ENCODE measurements around the gene CYTH4.

CYTH4 gene

DNA sequence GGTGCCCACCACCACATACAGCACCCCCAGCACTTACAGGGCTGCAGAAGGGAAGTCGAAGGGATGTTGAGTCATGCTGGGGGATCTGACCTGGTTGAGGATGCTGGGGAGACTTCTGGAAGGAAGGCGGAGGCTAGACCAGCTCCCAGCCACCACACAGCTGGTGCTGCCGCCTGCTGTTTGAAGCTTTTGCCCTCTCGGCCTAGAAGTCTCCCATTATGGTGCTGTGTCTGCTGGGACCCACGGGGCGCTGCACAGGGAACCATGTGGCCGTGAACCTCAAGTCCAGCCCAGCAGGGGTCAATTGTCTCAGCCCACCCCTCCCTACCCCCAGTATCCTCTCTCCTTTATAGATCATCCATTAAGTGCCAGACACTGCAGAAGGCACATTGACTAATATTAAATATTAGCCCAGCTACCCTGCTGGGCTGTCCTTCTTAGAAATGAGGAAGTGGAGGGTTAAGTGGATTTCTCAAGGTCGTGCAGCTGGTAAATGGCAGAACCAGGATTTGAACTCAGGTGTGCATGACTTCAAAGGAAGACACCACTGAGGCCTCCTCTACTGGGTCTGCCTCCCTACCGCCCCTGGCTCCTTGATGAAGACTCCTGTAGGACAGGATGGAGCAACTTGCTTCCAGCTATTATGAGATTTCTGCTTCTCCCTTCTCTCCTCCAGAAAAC is 49.7 kb downstream of the CYTH4 start:
- no peak for DNase-seq

DNA sequence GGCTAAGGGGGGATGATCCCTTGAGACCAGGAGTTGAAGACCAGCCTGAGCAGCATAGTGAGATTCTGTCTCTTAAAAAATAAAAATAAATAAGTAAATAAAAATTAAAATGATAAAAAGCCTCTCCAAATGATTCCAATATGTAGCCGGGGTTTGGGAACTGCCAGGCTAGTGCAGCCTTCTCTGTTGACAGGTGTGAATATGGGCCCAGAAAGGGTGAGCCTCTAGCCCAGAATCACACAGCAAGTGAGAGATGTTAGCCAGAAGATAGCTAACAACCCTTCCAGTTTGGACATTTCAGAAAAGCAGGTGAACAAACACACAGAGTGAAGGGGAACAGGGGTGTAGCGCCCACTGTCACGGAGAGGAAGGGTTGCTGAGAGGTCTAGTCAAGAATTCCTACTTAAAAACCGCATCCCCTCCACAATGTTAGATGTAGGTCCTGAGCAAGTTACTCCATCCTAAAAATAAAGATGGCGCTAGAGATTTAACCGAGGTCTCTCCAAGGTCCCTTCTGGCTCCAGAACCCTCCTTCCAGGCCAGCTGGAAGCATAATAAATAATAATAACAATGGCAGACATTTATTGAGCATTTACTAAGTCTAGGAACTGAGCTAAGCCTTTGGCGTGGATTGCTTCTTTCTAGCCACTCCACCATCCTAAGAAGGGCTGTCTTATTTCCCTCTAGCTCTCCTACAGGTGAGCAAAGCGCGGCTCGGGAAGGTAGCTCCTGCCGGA is 51.6 kb downstream of the CYTH4 start:
- no peak for DNase-seq

DNA sequence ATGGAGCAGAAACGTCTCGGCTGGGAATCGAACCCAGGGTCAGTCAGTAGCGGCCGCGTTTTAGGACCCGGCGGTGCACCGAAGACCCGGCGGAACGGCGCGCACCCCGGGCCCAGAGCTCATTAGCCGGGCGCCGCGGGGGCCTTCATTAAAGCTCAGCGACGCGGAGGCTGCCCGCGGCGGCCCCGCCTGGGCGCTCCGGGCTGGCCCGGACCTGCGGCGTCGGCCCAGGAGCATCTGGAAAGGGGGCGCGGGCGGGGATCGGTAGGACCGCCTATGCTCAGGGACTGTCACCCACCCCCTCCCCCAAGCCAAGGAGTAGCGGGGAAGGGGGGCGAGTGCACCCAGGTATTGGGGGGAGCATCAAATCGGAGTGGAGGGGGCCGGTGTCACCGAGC is 52.2 kb downstream of the CYTH4 start:
- no peak for DNase-seq

DNA sequence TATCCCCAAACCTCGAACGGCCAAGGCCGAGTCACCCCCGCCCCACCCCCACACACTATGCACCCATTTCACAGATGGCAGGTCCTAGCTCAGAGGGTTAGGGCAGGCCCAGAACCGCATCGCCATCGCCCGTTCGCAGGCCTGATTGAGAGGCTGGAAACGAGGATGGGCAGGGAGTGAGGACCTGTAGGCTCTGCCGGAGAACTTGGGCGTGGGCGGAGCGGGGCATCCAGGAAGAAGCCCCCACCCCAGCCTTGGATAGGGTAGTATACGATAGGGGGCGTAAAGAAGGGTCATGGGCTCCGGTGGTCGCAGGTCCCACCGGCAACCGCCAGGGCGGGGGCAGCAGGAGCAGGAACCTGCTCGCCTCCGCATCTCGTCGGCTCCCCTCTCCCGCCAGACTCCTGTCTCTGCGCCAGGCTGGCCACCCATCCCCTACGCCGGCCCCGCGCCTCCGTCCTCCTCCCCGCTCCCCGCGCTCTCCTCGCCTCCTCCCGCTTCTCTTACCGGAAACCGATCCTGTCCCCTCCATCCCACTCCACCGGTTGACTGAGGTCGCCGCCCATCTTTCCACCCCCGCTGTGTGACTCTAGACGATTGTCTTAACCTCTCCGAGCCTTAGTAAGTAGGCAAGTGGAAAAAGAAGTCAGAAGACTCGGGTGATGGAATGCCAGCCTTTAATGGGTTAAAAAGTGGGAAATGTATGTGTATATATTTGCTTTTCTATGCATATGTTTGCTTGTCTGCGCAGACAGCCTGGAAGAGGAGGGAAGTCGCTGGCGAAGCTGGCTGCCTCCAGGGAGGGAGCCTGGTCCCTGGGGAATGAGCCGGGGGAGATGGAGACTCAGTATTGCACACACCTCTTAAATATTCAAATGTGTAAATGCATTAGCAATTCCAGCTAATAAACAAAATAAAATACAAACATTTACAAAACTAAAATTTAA is 52.8 kb downstream of the CYTH4 start:
- DNase-seq: no peak

DNA sequence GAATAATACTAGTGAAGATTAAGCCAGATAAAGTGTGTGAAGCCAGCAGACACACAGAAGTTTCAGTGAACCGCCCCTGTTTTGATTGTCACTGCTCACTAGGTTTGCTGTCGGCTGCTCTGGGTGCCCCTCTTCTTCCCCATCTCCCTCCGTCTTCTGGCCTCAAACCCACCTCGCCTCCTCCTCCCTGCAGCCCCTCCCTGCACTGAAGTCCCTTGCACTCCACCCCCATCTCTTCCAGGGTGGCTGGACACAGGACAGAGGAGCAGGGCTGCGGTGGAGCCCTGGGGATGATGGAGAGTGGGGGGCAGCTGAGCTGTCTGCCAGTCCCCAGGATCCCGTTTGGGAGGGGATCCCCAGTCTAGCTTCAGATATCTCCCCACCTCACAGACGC is 53.5 kb downstream of the CYTH4 start:
- DNase-seq: no peak

DNA sequence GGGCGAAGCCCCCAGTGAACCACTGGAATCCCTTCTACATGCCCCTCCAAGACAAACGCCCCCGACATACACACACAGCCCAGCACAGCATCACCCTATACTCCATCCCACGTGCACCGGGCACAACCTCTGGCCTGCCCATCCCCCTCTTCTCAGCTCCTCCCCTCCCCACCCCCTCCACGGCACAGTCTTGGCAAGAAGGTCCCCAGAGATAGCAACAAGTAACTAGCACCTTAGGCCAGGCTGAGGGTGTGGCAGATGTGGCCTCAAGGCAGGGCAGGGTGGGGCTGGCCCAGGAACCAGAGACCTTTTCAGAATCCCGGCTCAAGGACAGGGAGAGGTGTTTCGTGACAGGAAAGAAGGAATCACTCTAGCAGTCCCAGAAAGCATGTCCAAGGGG is 54.3 kb downstream of the CYTH4 start:
- DNase-seq: no peak

DNA sequence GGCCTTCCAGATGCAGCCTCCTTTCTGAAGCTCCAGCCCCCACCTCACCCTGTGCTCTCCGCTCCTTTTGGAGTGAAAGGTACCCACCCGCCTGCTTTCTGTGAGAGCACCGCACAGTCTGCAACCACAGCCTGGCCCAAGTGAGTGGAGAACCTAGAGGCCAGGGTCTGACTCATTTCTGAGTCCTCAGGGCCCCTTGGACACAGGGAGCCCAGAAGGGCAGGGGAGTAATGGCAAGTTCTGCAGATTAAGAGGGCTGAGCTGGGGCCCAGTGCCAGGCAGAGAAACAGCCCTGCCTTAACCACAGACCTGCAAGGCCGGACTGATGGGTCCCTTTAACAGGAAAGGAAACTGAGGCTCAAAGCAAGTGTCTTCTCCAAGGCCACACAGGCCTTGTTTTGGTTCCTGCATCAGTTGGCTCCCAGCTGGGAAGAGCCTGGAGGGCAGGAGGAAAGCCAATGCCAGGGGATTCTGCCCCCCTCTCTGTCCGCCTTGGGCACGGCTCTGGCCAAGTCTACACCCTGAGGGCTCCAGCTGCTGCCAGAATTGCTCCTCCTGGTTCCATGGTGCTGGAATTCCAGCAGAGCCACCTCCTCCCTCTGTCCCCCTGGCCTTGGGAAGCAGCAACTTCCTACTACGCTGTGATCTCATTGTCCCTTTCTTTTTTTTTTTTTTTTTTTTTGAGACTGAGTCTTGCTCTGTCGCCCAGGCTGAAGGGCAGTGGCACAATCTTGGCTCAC is 55.1 kb downstream of the CYTH4 start:
- DNase-seq: no peak

DNA sequence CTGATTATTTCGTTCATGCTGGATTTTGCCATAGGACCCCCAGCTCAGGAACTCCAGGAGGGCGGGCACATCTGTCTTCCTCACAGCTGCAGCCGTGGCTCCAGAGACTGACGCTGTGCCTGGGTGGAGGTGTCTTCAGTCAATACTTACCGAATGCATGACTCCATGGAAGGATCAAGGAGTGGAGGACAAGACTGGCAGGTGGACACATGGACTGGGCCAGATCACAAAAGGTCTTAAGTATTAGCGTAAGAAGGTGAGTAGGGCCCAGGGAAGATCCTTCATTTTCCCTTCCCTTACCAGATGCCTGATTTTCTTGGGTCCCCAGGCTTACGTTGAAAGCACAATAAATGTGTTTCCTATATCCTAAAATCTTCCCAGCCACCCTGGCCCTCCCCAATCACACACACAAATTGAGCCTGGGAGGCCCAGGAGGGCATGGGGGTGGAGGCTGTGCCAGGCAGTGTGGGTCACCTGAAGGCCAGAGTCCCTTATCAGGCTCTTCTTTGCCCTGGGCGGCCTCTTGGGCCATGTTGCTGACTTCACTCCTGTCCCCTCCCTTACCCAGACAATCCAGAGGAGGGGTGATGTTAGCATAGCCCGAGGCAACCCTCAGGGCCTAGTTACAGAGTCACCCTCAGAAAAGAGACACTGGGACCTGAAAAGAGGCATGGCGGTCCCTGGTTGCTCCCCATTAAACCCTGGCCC is 56.4 kb downstream of the CYTH4 start:
- DNase-seq: no peak

DNA sequence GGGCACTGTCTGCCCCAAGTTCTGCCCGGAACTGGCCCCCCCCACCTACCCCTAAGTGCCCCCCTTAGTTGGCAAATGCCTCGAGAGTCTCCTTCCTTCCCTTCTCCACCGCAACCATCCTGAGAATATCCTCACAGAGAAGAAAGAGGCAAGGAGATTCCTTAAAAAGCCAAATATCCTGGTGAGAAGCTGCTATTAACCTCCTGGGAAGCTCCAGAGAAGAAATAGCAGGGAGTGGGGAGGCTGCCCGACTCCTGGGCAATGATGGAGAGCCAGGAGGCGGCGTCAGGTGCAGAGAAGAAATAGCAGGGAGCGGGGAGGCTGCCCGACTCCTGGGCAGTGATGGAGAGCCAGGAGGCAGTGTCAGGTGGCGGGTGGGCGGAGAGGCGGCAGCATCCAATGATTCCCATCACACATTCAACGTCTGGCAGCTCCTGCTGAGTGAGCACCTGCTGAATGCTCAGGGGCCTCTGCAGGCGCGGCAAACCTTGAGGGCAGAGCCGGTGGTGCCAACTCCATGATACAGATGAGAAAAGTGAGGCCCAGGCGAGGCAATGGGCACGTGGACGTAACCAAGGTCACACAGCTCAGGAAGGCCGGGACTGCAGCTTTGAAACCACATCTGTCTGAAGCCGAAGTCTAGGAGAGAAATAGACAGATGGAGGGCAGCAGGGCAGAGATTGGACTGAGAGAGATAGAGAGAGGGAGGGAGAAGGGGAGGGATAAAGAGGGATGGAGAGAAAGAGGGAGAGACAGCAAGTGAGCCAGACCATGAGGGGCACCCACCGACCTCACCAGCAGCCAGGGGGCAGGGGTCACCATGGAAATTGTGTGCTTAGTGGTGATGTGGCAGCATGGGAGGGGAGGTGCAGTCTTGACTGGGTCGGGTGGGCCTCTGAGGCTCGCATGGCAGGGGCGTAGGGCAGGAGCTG is 58.3 kb downstream of the CYTH4 start:
- no peak for DNase-seq

DNA sequence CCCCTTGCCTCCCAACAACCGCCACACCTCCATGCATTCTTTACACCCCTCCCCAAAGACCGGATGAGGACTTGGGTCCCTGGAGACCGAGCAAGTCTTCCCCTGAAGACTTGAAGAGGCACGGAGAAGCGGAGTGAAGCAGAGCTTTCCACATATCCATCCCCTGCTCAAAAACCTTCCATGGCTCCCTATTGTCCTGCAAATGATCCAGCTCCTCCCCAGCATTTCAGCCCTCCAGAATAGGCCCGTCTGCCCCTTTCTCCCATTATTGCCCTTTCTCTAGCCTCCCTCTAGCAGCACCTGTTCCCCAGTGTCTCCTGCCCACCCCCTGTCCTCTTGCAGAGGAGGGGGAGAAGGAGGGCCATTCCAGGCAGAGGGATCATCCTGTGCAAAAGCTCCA is 59.8 kb downstream of the CYTH4 start:
- DNase-seq: no peak

DNA sequence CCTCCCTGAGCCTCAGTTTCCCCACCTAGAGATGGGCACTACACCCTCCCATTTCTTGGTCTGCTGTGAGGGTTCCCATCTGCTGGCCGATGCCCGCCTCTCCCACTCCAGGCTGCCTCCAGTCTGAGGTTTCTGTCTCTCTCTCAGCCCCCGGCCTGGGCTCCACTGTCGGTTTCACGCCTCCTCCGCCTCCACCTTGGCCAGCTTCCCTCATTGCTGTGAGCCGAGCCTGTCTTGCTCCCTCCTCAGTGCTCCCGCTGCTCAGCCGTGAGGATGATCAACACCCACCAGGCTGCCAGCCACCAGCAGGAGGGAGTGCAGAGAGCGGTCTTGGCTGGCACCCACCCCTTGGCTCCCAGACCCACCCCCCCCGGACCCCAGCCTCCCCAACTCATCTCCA is 61.0 kb downstream of the CYTH4 start:
- no peak for DNase-seq

DNA sequence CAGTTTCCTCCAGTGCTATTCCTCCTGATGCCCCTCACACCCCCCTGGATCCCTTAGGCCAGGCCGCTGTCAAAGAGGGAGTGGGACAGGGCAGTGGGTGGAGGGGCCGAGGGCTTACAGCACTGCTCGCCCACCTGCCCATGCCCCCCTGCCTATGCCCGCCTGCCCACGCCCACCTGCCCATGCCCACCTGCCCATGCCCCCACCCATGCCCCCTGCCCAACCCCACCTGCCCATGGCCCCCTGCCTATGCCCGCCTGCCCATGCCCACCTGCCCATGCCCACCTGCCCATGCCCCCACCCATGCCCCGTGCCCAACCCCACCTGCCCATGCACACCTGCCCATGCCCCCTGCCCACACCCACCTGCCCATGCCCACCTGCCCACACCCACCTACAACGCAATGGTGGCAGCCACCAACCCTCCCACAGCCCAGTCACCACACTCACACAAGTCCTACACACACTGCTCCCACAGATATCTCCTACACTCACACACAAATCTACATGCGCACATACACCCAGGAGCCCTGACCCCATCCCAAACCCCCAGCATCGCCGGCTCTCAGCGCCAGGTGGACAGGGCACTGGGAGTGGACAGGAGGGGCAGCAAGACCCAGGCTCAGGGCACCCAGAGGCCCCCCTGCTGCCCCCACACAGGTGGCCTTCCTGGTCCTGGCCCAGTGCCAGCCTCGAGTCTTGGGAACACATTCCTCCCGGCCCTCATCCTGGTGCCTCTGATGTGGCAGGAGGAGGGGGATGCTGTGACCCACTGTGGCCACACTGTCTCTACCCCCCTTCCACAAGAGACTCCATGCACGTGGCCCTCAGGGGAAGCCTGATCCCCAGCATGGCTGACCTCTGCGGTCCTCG is 61.8 kb downstream of the CYTH4 start:
- no peak for DNase-seq

DNA sequence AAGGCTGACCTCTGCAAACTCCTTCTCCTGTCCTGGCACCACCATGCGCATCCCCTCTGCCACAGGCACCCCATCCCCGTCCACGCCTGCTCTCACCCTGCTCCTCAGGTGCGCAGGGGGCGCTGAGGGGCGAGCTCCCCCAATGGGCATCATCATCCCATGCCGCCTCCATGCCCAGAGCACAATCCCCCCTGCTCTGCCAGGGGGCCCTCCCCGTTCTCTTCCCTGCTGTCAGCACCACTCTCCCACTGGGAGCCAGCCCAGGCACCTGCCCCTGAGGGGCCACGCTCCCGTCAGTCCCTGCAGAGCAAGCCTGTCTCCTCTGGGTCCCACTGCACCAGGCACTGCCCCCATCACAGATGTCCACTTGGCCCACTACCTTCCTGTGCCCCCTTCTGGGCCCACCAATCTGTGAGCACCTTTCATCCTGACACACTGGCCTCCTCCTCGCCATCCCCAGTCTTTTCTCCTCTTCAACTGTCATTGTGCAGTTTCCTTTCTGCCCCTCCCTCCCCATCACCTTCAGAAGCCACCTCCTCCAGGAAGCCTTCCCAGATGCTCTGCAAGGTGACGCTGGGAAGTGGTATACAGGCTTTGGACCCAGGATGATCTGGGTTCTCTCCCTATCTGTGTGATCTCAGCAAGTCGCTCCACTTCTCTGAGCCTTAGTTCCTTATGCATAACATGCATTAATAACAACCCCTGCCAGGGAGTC is 62.6 kb downstream of the CYTH4 start:
- DNase-seq: no peak

DNA sequence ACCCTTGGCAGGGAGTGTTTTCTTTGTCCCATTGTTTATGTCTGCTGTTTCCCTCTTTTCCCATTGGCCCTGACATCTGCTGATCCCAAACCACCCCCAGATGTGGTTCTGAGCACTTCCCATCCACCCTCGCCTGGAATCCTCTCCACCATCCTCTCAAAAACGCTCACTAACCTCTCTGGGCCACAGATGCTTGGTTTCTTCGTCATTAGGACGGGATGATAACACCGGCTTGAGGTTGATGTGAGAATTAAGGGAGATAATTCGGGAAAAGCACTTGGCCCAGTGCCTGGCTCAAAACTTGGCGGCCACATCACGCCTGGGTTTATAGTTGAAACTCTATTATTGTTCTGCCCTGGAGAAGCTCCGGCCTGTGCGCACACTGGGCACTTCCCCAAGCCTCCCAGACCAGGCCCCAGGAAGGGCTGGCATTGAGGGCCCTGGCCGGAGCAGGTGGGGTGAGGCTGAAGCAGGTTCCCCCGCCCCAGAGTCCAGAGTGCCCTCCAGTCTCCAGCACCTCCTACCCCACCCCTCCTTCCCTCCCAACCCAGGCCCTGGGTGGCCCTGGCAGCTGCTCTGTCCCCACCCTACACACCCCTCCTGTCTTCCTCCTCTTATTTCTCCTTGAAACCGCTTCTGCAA is 63.7 kb downstream of the CYTH4 start:
- DNase-seq: no peak

DNA sequence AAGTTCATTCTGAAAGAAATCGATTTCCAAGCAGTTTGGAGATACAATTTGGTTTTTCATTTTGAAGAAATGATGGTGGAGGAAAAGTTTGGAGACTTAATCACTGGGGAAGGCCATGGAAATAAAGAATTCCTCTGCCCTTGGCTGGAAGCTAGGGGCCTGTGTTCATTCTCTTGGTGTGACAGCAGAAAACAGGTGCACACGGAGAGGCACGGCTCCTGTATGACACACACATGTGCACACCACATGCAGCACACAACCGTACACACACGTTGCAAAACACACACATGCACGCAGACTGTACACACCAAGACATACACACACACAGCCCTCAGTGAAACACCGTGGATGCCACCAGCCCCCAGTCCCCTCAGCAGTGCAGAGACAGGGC is 64.2 kb downstream of the CYTH4 start:
- no peak for DNase-seq

DNA sequence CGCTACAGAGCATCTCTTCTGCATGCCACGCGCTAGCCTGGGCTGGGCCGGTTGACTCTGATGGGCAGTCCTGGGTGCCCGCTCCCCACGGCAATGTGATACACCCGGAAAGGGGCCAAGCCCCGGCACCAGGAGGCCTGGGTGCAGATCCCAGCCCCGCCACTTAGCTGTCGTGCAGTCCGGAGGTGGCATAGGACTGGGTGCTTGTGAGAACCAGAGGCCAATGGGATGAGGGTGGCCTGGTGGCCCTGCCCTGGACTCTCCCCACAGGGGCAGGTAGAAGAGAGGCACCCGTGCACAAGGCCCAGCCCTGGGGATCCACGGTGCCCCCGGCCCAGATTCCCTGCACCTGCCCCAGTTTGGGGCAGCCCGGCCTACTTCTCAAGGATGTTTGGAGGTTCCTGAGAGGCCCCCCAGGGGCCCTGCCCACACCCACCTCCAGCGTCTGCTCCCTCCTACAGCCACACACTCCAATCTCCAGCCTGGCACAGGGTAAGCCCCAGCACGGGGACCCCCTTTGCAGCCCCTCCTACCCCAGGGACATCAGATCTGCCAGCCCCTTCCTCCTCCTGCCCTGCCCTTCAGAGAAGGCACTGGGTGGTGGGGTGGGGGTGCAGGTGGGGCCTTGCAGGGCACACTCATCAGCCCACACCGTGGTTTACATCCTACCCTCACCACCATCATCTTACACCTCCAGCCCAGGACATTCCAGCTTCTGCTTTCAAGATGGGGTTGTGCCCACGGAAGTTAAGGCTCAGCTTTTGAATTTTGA is 66.9 kb downstream of the CYTH4 start:
- no peak for DNase-seq

DNA sequence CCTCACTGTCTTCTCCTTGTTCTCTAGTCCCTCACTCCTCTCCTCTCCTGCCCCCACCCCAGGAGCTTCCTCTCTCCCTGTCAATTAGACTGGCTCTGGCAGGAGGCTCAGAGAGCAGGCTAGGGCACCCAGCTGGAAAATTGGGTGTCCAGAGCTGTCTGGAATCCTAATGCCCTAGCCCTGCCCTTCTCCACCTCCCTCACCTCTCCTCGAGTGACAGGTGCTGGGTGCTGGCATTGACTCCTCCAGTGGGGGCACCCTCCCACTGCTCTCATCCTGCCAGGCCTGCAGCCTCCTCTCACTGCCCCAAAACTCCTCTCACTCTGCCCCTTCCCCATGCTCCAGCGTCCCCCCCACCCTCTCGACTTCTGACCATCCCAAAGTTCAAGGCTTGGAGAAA is 68.9 kb downstream of the CYTH4 start:
- no peak for DNase-seq

DNA sequence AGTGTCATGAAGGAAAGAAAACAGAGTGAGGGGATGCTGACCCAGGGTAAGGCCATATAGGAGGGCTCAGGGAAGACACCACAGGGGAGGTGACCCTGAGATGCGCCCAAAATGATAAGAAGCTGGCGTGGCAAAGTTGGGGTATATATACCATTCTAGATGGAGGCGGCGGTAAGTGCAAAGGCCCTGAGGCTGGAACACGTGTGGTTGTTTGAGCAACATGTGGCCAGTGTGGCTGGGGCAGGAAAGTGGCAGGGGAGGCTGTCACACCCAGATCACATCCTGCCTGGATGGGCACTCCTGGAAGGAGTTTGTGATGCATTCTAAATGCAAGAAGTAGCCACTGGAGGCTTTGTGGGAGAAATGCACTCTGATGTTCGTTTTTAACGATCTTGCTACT is 70.2 kb downstream of the CYTH4 start:
- DNase-seq: no peak

Measured in stimulated activated CD4-positive, alpha-beta T cell treated with anti-CD3 and anti-CD28 coated beads, Interleukin-1b, Interleukin-23, amount 100 ng/mL, for 48 hours (primary cell).